ENCODE data around the gene OR1J4.

DNA sequence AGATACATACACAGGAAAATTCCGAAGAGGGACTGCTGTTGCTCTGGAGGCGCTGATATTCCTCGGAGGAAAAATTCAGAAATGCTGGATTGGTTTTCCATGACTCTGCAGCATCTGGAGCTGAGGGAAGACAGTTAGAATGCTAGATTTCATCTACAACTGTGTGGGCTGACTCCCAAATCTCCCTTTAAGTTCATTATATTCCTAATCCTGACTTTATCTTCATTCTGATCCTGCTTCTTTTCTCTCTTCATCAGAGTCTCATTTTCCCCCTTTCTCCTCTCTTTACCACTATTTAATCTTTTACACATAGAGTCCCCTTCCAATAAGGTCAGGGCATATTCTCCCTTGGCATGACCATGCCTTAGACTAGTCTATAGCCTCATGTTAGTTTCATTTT, 8.3 kb downstream of the OR1J4 start, which contains the start of gene OR1N1:
- TF ChIP-seq POLR2A (IDR thresholded peaks at IDR 0.05; ENCODE audit: low read depth, low read length) (no peak), POLR2AphosphoS5 (IDR thresholded peaks at IDR 0.05; ENCODE audit: low read depth, low read length) (no peak), TAF1 (IDR thresholded peaks at IDR 0.05; ENCODE audit: borderline replicate concordance, low read depth, low read length) (no peak)
